Tibial nerve (tissue), 4 donors: Measurements from ENCODE around the gene DYNC1LI2. TPM values are rescaled to one million over a fixed set of nuclear protein-coding genes. Genes with fewer than 3 reads are reported as not detected.

ENCODE experiments used
- DNase-seq, 2 donors: peaks; one replicate each; pipeline ENCODE4 v3.0.0-alpha.2; 2019; ENCODE audit warnings: low spot score in 2 of 2
- H3K27ac ChIP-seq, 4 donors: fragments of 200-600 bp; sonication (generic) in 3 of 4; one replicate each; pipeline ENCODE4 v1.5.1; 2017 to 2019; ENCODE audit warnings: mild to moderate bottlenecking in 1 of 4
- H3K27me3 ChIP-seq, 2 donors: fragments of 200-600 bp; sonication (generic) in 1 of 2; one replicate each; pipeline versions ENCODE4 v1.5.1 to v1.6.0; 2017 to 2019
- H3K36me3 ChIP-seq, 3 donors: fragments of 200-600 bp; sonication (generic); one replicate each; pipeline ENCODE4 v1.5.1; 2018 to 2019
- H3K4me1 ChIP-seq, 4 donors: fragments of 200-600 bp; sonication (generic) in 3 of 4; one replicate each; pipeline ENCODE4 v1.5.1; 2017 to 2019
- H3K4me3 ChIP-seq, 4 donors: fragments of 200-600 bp; sonication (generic) in 3 of 4; one replicate each; pipeline ENCODE4 v1.5.1; 2017 to 2019; ENCODE audit warnings: mild to moderate bottlenecking in 1 of 4, moderate library complexity in 1 of 4
- H3K9me3 ChIP-seq, 4 donors: fragments of 200-600 bp; sonication (generic) in 3 of 4; one replicate each; pipeline ENCODE4 v1.5.1; 2017 to 2019
- EP300 ChIP-seq, 2 donors: sonication (generic); formaldehyde crosslinking; IDR thresholded peaks; one replicate each; pipeline ENCODE4 v1.6.1; 2017; ENCODE audit warnings: antibody characterized with exemption in 2 of 2, mild to moderate bottlenecking in 1 of 2
- POLR2A ChIP-seq, 2 donors: fragments of 450-650 bp; IDR thresholded peaks; one replicate each; pipeline ENCODE4 v1.6.1; 2017; ENCODE audit warnings: antibody characterized with exemption in 2 of 2, mild to moderate bottlenecking in 2 of 2, moderate library complexity in 2 of 2
- WGBS, 2 donors: methylation state at CpG; one replicate each; pipeline ENCODE4 v1.1.5; 2018; 5-methylcytosine and 5-hydroxymethylcytosine counted together
- total RNA-seq, 4 donors: library from RNA; depleted of rRNA; stranded (reverse); fragments of >200 nt; gene quantifications; one replicate each; pipeline ENCODE4 v1.1.0, GENCODE V29; 2016
- TF ChIP-seq, protein P1 (sequence below), 5 experiments: fragments of 200-600 bp in 3 of 5; fragments of 450-650 bp in 2 of 5; sonication (generic) in 3 of 5; IDR thresholded peaks; one replicate each; pipeline ENCODE4 v1.5.1; 2016 to 2019; ENCODE audit warnings: antibody characterized with exemption in 5 of 5, mild to moderate bottlenecking in 3 of 5, moderate library complexity in 2 of 5

The DYNC1LI2 gene
- total RNA-seq, 4 donors from 2014 or later: 248 to 363 (median 266) TPM

GRCh38 chr16:66728804-66729203 lies 22.6 kb downstream of the DYNC1LI2 start:
- H3K36me3 ChIP-seq: peaks cover 2 to 93% (median 46%) of the 10 kb centered on the region in 3 donors
- H3K9me3 ChIP-seq: no peaks in the 10 kb centered on the region
- WGBS, 2 donors: 72 to 75% methylated on average over 4 of the region's 4 CpGs
- no peak for TF ChIP-seq POLR2A (IDR thresholded peaks at IDR 0.05)
- TF ChIP-seq, protein P1, sequence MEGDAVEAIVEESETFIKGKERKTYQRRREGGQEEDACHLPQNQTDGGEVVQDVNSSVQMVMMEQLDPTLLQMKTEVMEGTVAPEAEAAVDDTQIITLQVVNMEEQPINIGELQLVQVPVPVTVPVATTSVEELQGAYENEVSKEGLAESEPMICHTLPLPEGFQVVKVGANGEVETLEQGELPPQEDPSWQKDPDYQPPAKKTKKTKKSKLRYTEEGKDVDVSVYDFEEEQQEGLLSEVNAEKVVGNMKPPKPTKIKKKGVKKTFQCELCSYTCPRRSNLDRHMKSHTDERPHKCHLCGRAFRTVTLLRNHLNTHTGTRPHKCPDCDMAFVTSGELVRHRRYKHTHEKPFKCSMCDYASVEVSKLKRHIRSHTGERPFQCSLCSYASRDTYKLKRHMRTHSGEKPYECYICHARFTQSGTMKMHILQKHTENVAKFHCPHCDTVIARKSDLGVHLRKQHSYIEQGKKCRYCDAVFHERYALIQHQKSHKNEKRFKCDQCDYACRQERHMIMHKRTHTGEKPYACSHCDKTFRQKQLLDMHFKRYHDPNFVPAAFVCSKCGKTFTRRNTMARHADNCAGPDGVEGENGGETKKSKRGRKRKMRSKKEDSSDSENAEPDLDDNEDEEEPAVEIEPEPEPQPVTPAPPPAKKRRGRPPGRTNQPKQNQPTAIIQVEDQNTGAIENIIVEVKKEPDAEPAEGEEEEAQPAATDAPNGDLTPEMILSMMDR (IDR thresholded peaks at IDR 0.05): no peak
- no peak for TF ChIP-seq EP300 (IDR thresholded peaks at IDR 0.05)
- H3K27me3 ChIP-seq: no peaks in the 10 kb centered on the region
- H3K4me1 ChIP-seq: peaks cover 0 to 16% (median 0%) of the 10 kb centered on the region in 4 donors
- H3K27ac ChIP-seq: peak overlapping the region in 1 of 4 donors; percentile 50
- no peak for DNase-seq
- no peak overlapping the region for H3K4me3 ChIP-seq

GRCh38 chr16:66728117-66728787 lies 23.2 kb downstream of the DYNC1LI2 start:
- TF ChIP-seq POLR2A (IDR thresholded peaks at IDR 0.05): no peak
- peak in 1 of 2 donors; percentile 5 for TF ChIP-seq EP300 (IDR thresholded peaks at IDR 0.05)
- TF ChIP-seq, protein P1 (IDR thresholded peaks at IDR 0.05): peak; percentile 52 to 74 (median 60)
- Histone ChIP-seq H3K4me1 (peaks cover 0 to 16% (median 0%) of the 10 kb centered on the region in 4 donors), H3K27me3 (no peaks in the 10 kb centered on the region), H3K4me3 (no peak overlapping the region), H3K27ac (peak overlapping the region in 1 of 4 donors; percentile 51), H3K9me3 (no peaks in the 10 kb centered on the region), H3K36me3 (peaks cover 2 to 93% (median 47%) of the 10 kb centered on the region in 3 donors)
- WGBS, 2 donors: 25 to 26% methylated on average over 3 of the region's 3 CpGs
- no peak for DNase-seq

GRCh38 chr16:66720766-66721165 lies 30.6 kb downstream of the DYNC1LI2 start:
- H3K27me3 ChIP-seq: no peaks in the 10 kb centered on the region
- TF ChIP-seq, protein P1 (IDR thresholded peaks at IDR 0.05): no peak
- no peak for TF ChIP-seq EP300 (IDR thresholded peaks at IDR 0.05)
- no peak for TF ChIP-seq POLR2A (IDR thresholded peaks at IDR 0.05)
- H3K4me3 ChIP-seq: no peak overlapping the region
- H3K4me1 ChIP-seq: no peaks in the 10 kb centered on the region
- WGBS, 2 donors: 61 to 72% methylated on average over 3 of the region's 3 CpGs
- peaks cover 7 to 62% (median 18%) of the 10 kb centered on the region in 3 donors for H3K36me3 ChIP-seq
- DNase-seq: no peak
- no peak overlapping the region for H3K27ac ChIP-seq
- H3K9me3 ChIP-seq: no peaks in the 10 kb centered on the region

DNA sequence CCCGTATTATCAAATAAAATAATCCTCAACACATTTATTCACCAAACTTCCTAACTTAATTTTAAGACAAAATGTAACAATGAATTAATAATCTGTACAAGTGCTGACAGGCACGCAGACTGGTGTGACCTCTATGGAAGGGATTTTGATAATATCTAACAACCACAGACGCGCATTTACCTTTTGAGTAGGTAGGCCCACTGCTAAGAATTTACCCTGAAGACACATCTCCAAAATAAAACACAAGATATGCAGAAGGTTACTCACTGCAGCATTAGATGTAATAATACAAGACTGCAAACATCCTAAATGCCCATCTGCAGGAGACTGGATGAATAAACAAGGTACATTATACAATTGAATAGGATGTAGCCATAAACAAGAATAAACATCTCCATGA lies 32.2 kb downstream of the DYNC1LI2 start:
- Histone ChIP-seq H3K4me1 (no peaks in the 10 kb centered on the region), H3K4me3 (no peak overlapping the region), H3K36me3 (peaks cover 7 to 47% (median 13%) of the 10 kb centered on the region in 3 donors), H3K27ac (no peak overlapping the region), H3K9me3 (no peaks in the 10 kb centered on the region), H3K27me3 (no peaks in the 10 kb centered on the region)
- 95 to 98% methylated on average over 4 of the region's 4 CpGs for WGBS, 2 donors
- TF ChIP-seq POLR2A (IDR thresholded peaks at IDR 0.05): no peak
- no peak for TF ChIP-seq EP300 (IDR thresholded peaks at IDR 0.05)
- TF ChIP-seq, protein P1 (IDR thresholded peaks at IDR 0.05): no peak
- DNase-seq: no peak

GRCh38 chr16:66717776-66718175 lies 33.6 kb downstream of the DYNC1LI2 start:
- Histone ChIP-seq H3K36me3 (peaks cover 0 to 32% (median 6%) of the 10 kb centered on the region in 3 donors), H3K4me3 (no peak overlapping the region), H3K9me3 (no peaks in the 10 kb centered on the region), H3K27me3 (no peaks in the 10 kb centered on the region), H3K4me1 (no peaks in the 10 kb centered on the region), H3K27ac (no peak overlapping the region)
- 66 to 77% methylated on average over 4 of the region's 4 CpGs for WGBS, 2 donors
- TF ChIP-seq POLR2A (IDR thresholded peaks at IDR 0.05) (no peak), EP300 (IDR thresholded peaks at IDR 0.05) (no peak)
- TF ChIP-seq, protein P1 (IDR thresholded peaks at IDR 0.05): no peak
- no peak for DNase-seq
